Esophagus squamous epithelium (tissue), 5 donors: Measurements from ENCODE around the gene PRDX5. TPM values are rescaled to one million over a fixed set of nuclear protein-coding genes. Genes with fewer than 3 reads are reported as not detected.
A peak's percentile ranks its signal among the peaks of the same experiment; 100 is the strongest.

Source experiments
- DNase-seq: peaks from one replicate; lab custom pipeline; 2025; lab: John Stamatoyannopoulos, UW
- H3K27ac ChIP-seq, 4 donors: fragments of 200-600 bp; sonication (generic); one replicate each; pipeline ENCODE4 v1.5.1; 2016 to 2019; ENCODE audit warnings: mild to moderate bottlenecking in 1 of 4
- H3K27me3 ChIP-seq, 4 donors: fragments of 200-600 bp; sonication (generic); 1 replicate in 3 of 4; 2 replicates in 1 of 4; pipeline versions ENCODE4 v1.5.1 to v1.6.0; 2017 to 2021; ENCODE audit warnings: antibody characterized with exemption in 1 of 4
- H3K36me3 ChIP-seq, 3 donors: fragments of 200-600 bp; sonication (generic); one replicate each; pipeline ENCODE4 v1.5.1; 2016 to 2019
- H3K4me1 ChIP-seq, 3 donors: fragments of 200-600 bp; sonication (generic); one replicate each; pipeline ENCODE4 v1.5.1; 2017 to 2019
- H3K4me3 ChIP-seq, 4 donors: fragments of 200-600 bp; sonication (generic); 1 replicate in 3 of 4; 2 replicates in 1 of 4; pipeline ENCODE4 v1.5.1; 2016 to 2019; ENCODE audit warnings: mild to moderate bottlenecking in 2 of 4, moderate library complexity in 1 of 4
- H3K9me3 ChIP-seq, 3 donors: fragments of 200-600 bp; sonication (generic); one replicate each; pipeline ENCODE4 v1.5.1; 2016 to 2019
- CTCF ChIP-seq, 6 experiments: fragments of 450-650 bp in 4 of 6; fragments of 200-600 bp in 2 of 6; sonication (generic) in 2 of 6; IDR thresholded peaks; one replicate each; pipeline ENCODE4 v1.5.1; 2016 to 2019; ENCODE audit warnings: antibody characterized with exemption in 6 of 6, mild to moderate bottlenecking in 4 of 6, moderate library complexity in 4 of 6
- POLR2A ChIP-seq, 4 donors: fragments of 450-650 bp; IDR thresholded peaks; one replicate each; pipeline ENCODE4 v1.6.1; 2017; ENCODE audit warnings: antibody characterized with exemption in 4 of 4, mild to moderate bottlenecking in 4 of 4, moderate library complexity in 3 of 4
- WGBS, 2 donors: methylation state at CpG; one replicate each; pipeline ENCODE4 v1.1.5; 2018; 5-methylcytosine and 5-hydroxymethylcytosine counted together
- intact Hi-C: fragments of 100-400 bp; cut with DNase I; formaldehyde crosslinking; loops from one replicate; pipeline ENCODE4 v1.15.0; 2022
- total RNA-seq, 4 donors: library from RNA; depleted of rRNA; stranded (reverse); fragments of >200 nt; gene quantifications; one replicate each; pipeline ENCODE4 v1.1.0, GENCODE V29; 2016
- donor health status: DM: yes; HTN: yes; CAD: no.

PRDX5 gene
- total RNA-seq, 4 donors from 2014 or later, result 309 to 602 (median 476) TPM

DNA sequence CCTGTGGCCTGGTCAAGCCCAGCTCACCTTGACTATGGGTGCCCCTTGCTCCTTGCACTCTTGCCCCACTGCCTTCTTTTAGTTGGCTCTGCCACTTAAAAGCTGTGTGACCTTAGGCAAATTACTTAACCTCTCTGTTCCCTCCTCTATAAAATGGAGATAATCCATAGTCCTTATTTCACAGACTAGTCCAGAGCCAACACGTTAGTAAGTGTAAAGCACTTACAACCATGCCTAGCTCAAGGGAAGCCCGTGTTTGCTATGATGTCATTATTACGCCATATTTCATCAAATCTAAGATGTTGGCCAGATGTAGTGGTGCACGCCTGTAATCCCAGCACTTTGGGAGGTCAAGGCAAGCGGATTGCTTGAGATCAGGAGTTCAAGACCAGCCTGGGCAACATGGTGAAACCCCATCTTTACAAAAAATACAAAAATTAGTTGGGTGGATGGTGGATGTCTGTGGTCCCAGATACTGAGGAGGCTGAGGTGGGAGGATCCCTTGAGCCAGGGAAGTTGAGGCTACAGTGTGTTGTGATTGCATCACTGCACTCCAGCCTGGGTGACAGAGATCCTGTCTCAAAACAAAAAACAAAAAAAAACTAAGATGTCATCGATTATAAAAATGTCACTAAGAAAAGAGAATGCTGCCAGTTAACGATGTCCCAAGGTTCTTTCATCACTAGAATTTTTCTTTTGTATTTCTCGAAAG lies 19.8 kb downstream of the PRDX5 start:
- 52 to 69% methylated on average over 7 of the region's 8 CpGs for WGBS, 2 donors
- TF ChIP-seq CTCF (IDR thresholded peaks at IDR 0.05) (no peak), POLR2A (IDR thresholded peaks at IDR 0.05) (no peak)
- H3K36me3 ChIP-seq, result no peaks in the 10 kb centered on the region
- H3K4me3 ChIP-seq, result no peak overlapping the region
- H3K27me3 ChIP-seq, result no peaks in the 10 kb centered on the region
- H3K27ac ChIP-seq, result peak overlapping the region in 3 of 4 donors; percentile 10 to 88 (median 57)
- H3K9me3 ChIP-seq, result no peaks in the 10 kb centered on the region
- peaks cover 14 to 72% (median 17%) of the 10 kb centered on the region in 3 donors for H3K4me1 ChIP-seq
- intact Hi-C loops, result no loop called here
- DNase-seq, result no peak

DNA sequence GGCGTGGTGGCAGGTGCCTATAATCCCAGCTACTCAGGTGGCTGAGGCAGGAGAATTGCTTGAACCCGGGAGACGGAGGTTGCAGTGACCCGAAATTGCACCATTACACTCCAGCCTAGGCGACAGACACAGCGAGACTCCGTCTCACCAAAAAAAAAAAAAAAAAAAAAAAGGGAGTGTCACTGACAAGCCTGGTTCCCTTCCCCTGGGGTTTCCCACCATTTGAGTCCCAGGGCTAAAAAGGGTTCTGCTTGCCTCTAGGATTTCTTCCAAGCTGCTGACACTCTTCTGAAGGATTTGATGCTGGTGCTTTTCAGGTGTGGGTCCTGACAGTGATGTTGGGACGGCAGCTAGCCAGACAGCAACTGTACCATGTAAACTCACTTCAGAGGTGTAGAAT lies 20.8 kb downstream of the PRDX5 start:
- 75 to 83% methylated on average over 1 to 4 of the region's 8 CpGs for WGBS, 2 donors
- H3K27ac ChIP-seq, result peak overlapping the region; percentile 10 to 88 (median 36)
- TF ChIP-seq POLR2A (IDR thresholded peaks at IDR 0.05) (no peak), CTCF (IDR thresholded peaks at IDR 0.05) (no peak)
- H3K36me3 ChIP-seq, result no peaks in the 10 kb centered on the region
- DNase-seq, result no peak
- intact Hi-C loops, result no loop called here
- no peak overlapping the region for H3K4me3 ChIP-seq
- H3K4me1 ChIP-seq, result peaks cover 21 to 76% (median 22%) of the 10 kb centered on the region in 3 donors
- no peaks in the 10 kb centered on the region for H3K27me3 ChIP-seq
- H3K9me3 ChIP-seq, result no peaks in the 10 kb centered on the region

DNA sequence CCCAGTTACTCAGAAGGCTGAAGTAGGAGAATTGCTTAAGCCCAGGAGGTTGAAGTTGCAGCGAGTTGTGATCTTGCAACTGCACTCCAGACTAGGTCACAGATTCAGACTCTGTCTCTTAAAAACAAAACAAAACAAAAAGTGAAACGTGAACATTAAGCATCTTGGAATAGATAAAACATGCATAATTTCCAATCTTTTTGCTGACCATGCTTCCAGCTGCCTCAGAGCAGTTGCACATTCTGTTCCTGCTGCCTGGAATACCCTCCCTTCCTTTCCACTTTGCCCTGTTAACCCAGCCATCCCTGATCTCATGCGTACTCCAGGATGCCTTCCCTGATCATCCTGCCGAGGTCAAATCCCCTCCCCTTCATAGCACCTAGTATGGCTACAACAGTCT lies 21.4 kb downstream of the PRDX5 start:
- peak overlapping the region; percentile 10 to 88 (median 62) for H3K27ac ChIP-seq
- H3K9me3 ChIP-seq, result no peaks in the 10 kb centered on the region
- TF ChIP-seq POLR2A (IDR thresholded peaks at IDR 0.05) (no peak), CTCF (IDR thresholded peaks at IDR 0.05) (no peak)
- H3K27me3 ChIP-seq, result no peaks in the 10 kb centered on the region
- H3K4me1 ChIP-seq, result peaks cover 21 to 76% (median 22%) of the 10 kb centered on the region in 3 donors
- no peaks in the 10 kb centered on the region for H3K36me3 ChIP-seq
- no peak for DNase-seq
- peak overlapping the region in 1 of 4 donors; percentile 37 for H3K4me3 ChIP-seq
- intact Hi-C loops, result no loop called here
- WGBS, 2 donors, result 46 to 61% methylated on average over 4 of the region's 4 CpGs

DNA sequence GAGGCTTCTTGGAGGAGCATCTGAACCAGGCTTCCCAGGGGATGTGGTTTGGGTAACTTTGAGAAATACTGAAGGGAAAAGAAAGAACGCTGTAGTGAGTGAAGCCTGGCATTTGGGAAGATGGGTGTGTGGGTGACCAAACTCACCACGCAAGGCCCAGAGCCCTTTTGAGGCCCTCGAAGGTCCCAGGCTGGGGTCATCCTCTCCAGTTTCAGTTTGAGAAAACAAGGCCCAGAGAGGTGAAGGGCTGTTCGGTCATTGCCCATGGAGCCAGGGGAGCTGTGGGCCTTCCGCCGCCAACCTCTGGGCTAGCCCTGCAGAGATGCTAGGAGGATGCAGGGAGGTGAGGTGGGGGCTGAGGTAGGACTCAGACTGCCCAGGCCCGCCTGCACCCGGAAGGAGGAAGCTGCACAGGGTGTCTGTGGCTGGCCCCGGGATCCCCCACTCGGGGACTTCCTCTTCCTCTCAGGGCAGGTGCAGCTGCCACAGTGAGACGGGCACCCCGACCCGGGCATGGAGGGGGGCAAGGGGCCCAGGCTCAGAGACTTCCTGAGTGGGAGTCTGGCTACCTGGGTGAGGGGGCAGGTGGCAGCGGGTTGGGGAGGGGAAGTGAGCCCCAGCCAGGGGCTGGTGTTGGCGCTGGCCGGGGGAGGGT lies 22.0 kb downstream of the PRDX5 start, which contains the start of gene CCDC88B:
Gene CCDC88B, plus strand, starts transcription at position 451 of the 655 bp plus-strand sequence. Its CDS starts 63 bp downstream, at position 514.
- Histone ChIP-seq H3K36me3 (no peaks in the 10 kb centered on the region), H3K27ac (peak within 1 kb of the TSS; percentile 29 to 88 (median 62)), H3K9me3 (no peaks in the 10 kb centered on the region), H3K4me1 (peaks cover 21 to 70% (median 22%) of the 10 kb centered on the region in 3 donors), H3K27me3 (no peaks in the 10 kb centered on the region), H3K4me3 (peak within 1 kb of the TSS in 3 of 4 donors; percentile 29 to 56 (median 37))
- TF ChIP-seq POLR2A (IDR thresholded peaks at IDR 0.05), result peak in 1 of 4 donors; percentile 8
- TF ChIP-seq CTCF (IDR thresholded peaks at IDR 0.05), result no peak
- 59 to 61% methylated on average over 7 to 8 of the region's 16 CpGs for WGBS, 2 donors
- intact Hi-C loops, result no loop called here
- peak; percentile 50 for DNase-seq
